ENCODE data around the gene IDUA. TPM values are rescaled to one million over a fixed set of nuclear protein-coding genes. Genes with fewer than 3 reads are reported as not detected.

IDUA gene
- total RNA-seq, 1 donor from 2014 or later = 9.0 TPM

- H3K4me3 ChIP-seq = peak overlapping the region; percentile 43
- no peak overlapping the region for H3K27ac ChIP-seq (replicated peaks)
- H3K4me1 ChIP-seq = peaks cover 35% of the 10 kb centered on the region
- peaks cover 97% of the 10 kb centered on the region for H3K27me3 ChIP-seq (ENCODE audit: low read depth)
- TF ChIP-seq CTCF (IDR thresholded peaks at IDR 0.05; ENCODE audit: borderline replicate concordance) = no peak
- intact Hi-C loops (cut with micrococcal nuclease) = no loop called here
- no peak for DNase-seq
- H3K36me3 ChIP-seq = no peaks in the 10 kb centered on the region
- no peaks in the 10 kb centered on the region for H3K9me3 ChIP-seq (replicated peaks)
These were observed 16.6 kb downstream of the IDUA start for GRCh38 chr4:1003271-1004070.

- no peak for DNase-seq
These were observed 17.2 kb downstream of the IDUA start for GRCh38 chr4:1004071-1004418.

GRCh38 chr4:1004557-1005485, 18.0 kb downstream of the IDUA start:
- Histone ChIP-seq H3K36me3 (no peaks in the 10 kb centered on the region), H3K27me3 (ENCODE audit: low read depth) (peaks cover 91% of the 10 kb centered on the region), H3K4me1 (peaks cover 45% of the 10 kb centered on the region), H3K9me3 (replicated peaks) (no peaks in the 10 kb centered on the region), H3K4me3 (no peak overlapping the region), H3K27ac (replicated peaks) (no peak overlapping the region)
- DNase-seq = peak; percentile 43
- TF ChIP-seq CTCF (IDR thresholded peaks at IDR 0.05; ENCODE audit: borderline replicate concordance) = no peak
- intact Hi-C loops (cut with micrococcal nuclease) = no loop called here

More at GRCh38 chr4:1004071-1004418, 17.2 kb downstream of the IDUA start:
- Histone ChIP-seq H3K27me3 (ENCODE audit: low read depth) (peaks cover 96% of the 10 kb centered on the region), H3K9me3 (replicated peaks) (no peaks in the 10 kb centered on the region), H3K36me3 (no peaks in the 10 kb centered on the region), H3K4me3 (no peak overlapping the region), H3K4me1 (peaks cover 40% of the 10 kb centered on the region), H3K27ac (replicated peaks) (no peak overlapping the region)
- no peak for TF ChIP-seq CTCF (IDR thresholded peaks at IDR 0.05; ENCODE audit: borderline replicate concordance)
- intact Hi-C loops (cut with micrococcal nuclease) = no loop called here

GRCh38 chr4:1006856-1007255, 20.0 kb downstream of the IDUA start:
- intact Hi-C loops (cut with micrococcal nuclease) = no loop called here
- no peak for DNase-seq
- TF ChIP-seq CTCF (IDR thresholded peaks at IDR 0.05; ENCODE audit: borderline replicate concordance) = no peak
- H3K36me3 ChIP-seq = no peaks in the 10 kb centered on the region
- peaks cover 56% of the 10 kb centered on the region for H3K4me1 ChIP-seq
- H3K4me3 ChIP-seq = no peak overlapping the region
- H3K27me3 ChIP-seq (ENCODE audit: low read depth) = peaks cover 70% of the 10 kb centered on the region
- H3K27ac ChIP-seq (replicated peaks) = no peak overlapping the region
- no peaks in the 10 kb centered on the region for H3K9me3 ChIP-seq (replicated peaks)

GRCh38 chr4:1008840-1009541, 22.1 kb downstream of the IDUA start:
- H3K9me3 ChIP-seq (replicated peaks) = no peaks in the 10 kb centered on the region
- H3K36me3 ChIP-seq = no peaks in the 10 kb centered on the region
- no peak for TF ChIP-seq CTCF (IDR thresholded peaks at IDR 0.05; ENCODE audit: borderline replicate concordance)
- peak overlapping the region; percentile 68 for H3K4me3 ChIP-seq
- DNase-seq = no peak
- H3K4me1 ChIP-seq = peaks cover 43% of the 10 kb centered on the region
- intact Hi-C loops (cut with micrococcal nuclease) = no loop called here
- H3K27ac ChIP-seq (replicated peaks) = no peak overlapping the region
- H3K27me3 ChIP-seq (ENCODE audit: low read depth) = peaks cover 49% of the 10 kb centered on the region
